H1 (cell line): ENCODE results near the gene GABRR1. TPM values are rescaled to one million over a fixed set of nuclear protein-coding genes. Genes with fewer than 3 reads are reported as not detected.

Source experiments
- CTCF ChIA-PET: fragments of 300-600 bp; sonication (Branson Sonifier 250); formaldehyde crosslinking; loops from one replicate; lab custom pipeline; 2021; ENCODE audit not compliant: partially characterized antibody; lab: Charles Lee
- POLR2A ChIA-PET: fragments of 300-600 bp; sonication (Branson Sonifier 250); formaldehyde crosslinking; loops from one replicate; lab custom pipeline; 2021; ENCODE audit warnings: inconsistent platforms; ENCODE audit not compliant: partially characterized antibody; lab: Charles Lee
- DNase-seq, 2 experiments: peaks; one replicate each; pipeline versions ENCODE4 v3.0.0 to v3.0.0-alpha.2; 2010 to 2022; ENCODE audit warnings: low spot score in 2 of 2, low read depth in 1 of 2, mixed read lengths in 1 of 2
- FAIRE-seq: peaks from 2 replicates; lab custom pipeline; 2011; peaks lifted over from hg19 to GRCh38; lab: Jason Lieb, UNC
- H2AFZ ChIP-seq: 2 replicates; pipeline ENCODE4 v1.8.1; 2012; ENCODE audit warnings: low read length, inconsistent platforms
- H2AK5ac ChIP-seq: 2 replicates; pipeline ENCODE4 v1.6.1; 2013; ENCODE audit warnings: low read depth, low read length
- H2BK120ac ChIP-seq: replicated peaks from 2 replicates; pipeline ENCODE3; 2013; ENCODE audit warnings: low read depth, low read length, inconsistent platforms
- H2BK12ac ChIP-seq: 2 replicates; pipeline ENCODE4 v1.6.1; 2013; ENCODE audit warnings: low read depth, low read length
- H2BK15ac ChIP-seq: 2 replicates; pipeline ENCODE4 v1.6.1; 2013; ENCODE audit warnings: low read length
- H2BK20ac ChIP-seq: 2 replicates; pipeline ENCODE4 v1.6.1; 2013; ENCODE audit warnings: low read length
- H2BK5ac ChIP-seq: 2 replicates; pipeline ENCODE4 v1.6.1; 2013; ENCODE audit warnings: low read depth, low read length
- H3K14ac ChIP-seq: 2 replicates; pipeline ENCODE4 v1.6.1; 2013; ENCODE audit warnings: inconsistent platforms; ENCODE audit not compliant: insufficient read length
- H3K18ac ChIP-seq: 2 replicates; pipeline ENCODE4 v1.6.1; 2013; ENCODE audit warnings: low read length; ENCODE audit errors: extremely low read depth
- H3K23ac ChIP-seq: 2 replicates; pipeline ENCODE4 v1.6.1; 2013; ENCODE audit warnings: inconsistent platforms; ENCODE audit not compliant: insufficient read length
- H3K23me2 ChIP-seq: 2 replicates; pipeline ENCODE4 v1.6.1; 2013; ENCODE audit warnings: low read depth, low read length
- H3K27ac ChIP-seq: 2 replicates; pipeline ENCODE4 v1.6.1; 2011; ENCODE audit warnings: low read depth, low read length, inconsistent platforms
- H3K27me3 ChIP-seq, 4 experiments: replicated peaks in 1 of 4; 1 replicate in 1 of 4; 2 replicates in 3 of 4; pipeline versions ENCODE4 v1.6.1 to v1.8.1; 2011 to 2013; ENCODE audit warnings: low read length in 3 of 4, mild to moderate bottlenecking in 3 of 4, inconsistent platforms in 2 of 4, mixed read lengths in 2 of 4, moderate library complexity in 1 of 4; ENCODE audit not compliant: control insufficient read depth in 3 of 4, insufficient read depth in 3 of 4; ENCODE audit errors: extremely low read depth in 1 of 4
- H3K36me3 ChIP-seq, 4 experiments: 2 replicates each; pipeline versions ENCODE4 v1.6.1 to v1.8.1; 2011 to 2013; ENCODE audit warnings: mild to moderate bottlenecking in 4 of 4, low read length in 3 of 4, moderate library complexity in 2 of 4, control low read depth in 1 of 4, inconsistent platforms in 1 of 4; ENCODE audit not compliant: insufficient read depth in 4 of 4, control insufficient read depth in 2 of 4
- H3K4ac ChIP-seq: replicated peaks from 2 replicates; pipeline ENCODE3; 2013; ENCODE audit warnings: low read length, low read depth, mixed read lengths, inconsistent platforms; ENCODE audit not compliant: insufficient read length
- H3K4me1 ChIP-seq, 4 experiments: replicated peaks in 1 of 4; 1 replicate in 1 of 4; 2 replicates in 3 of 4; pipeline versions ENCODE4 v1.6.1 to v1.8.1; 2011 to 2013; ENCODE audit warnings: low read length in 3 of 4, inconsistent platforms in 2 of 4, mixed read lengths in 1 of 4; ENCODE audit not compliant: insufficient read depth in 4 of 4, control insufficient read depth in 3 of 4
- H3K4me2 ChIP-seq, 2 experiments: 2 replicates each; pipeline versions ENCODE4 v1.6.1 to v1.8.1; 2011 to 2013; ENCODE audit warnings: low read depth in 2 of 2, low read length in 2 of 2, control low read depth in 1 of 2, inconsistent platforms in 1 of 2, mild to moderate bottlenecking in 1 of 2; ENCODE audit not compliant: insufficient read depth in 1 of 2
- H3K4me3 ChIP-seq, 4 experiments: fragments of 200-600, 300-600 bp in 1 of 4; sonication (generic), shearing (Covaris generic), sonication (Bioruptor Twin) in 1 of 4; 2 replicates each; pipeline versions ENCODE4 v1.5.1 to v1.8.1; 2011 to 2016; ENCODE audit warnings: low read length in 4 of 4, low read depth in 3 of 4, control low read depth in 2 of 4, inconsistent platforms in 2 of 4, mild to moderate bottlenecking in 2 of 4, mixed read lengths in 1 of 4, moderate library complexity in 1 of 4; ENCODE audit not compliant: insufficient read depth in 2 of 4; ENCODE audit errors: extremely low read depth in 1 of 4
- H3K56ac ChIP-seq: replicated peaks from 2 replicates; pipeline ENCODE3; 2013; ENCODE audit warnings: low read depth, mild to moderate bottlenecking, mixed read lengths, low read length, inconsistent platforms; ENCODE audit not compliant: insufficient read length
- H3K79me1 ChIP-seq: 2 replicates; pipeline ENCODE4 v1.6.1; 2013; ENCODE audit warnings: low read depth, low read length, control low read depth
- H3K79me2 ChIP-seq, 2 experiments: 2 replicates each; pipeline versions ENCODE4 v1.6.1 to v1.8.1; 2012 to 2013; ENCODE audit warnings: low read length in 2 of 2, mild to moderate bottlenecking in 2 of 2, inconsistent platforms in 1 of 2; ENCODE audit not compliant: insufficient read depth in 2 of 2, control insufficient read depth in 1 of 2
- H3K9ac ChIP-seq, 4 experiments: replicated peaks in 1 of 4; 1 replicate in 1 of 4; 2 replicates in 3 of 4; pipeline versions ENCODE4 v1.6.1 to v1.8.1; 2011 to 2013; ENCODE audit warnings: low read depth in 3 of 4, low read length in 3 of 4, control low read depth in 2 of 4, mild to moderate bottlenecking in 2 of 4, moderate library complexity in 2 of 4, inconsistent platforms in 1 of 4; ENCODE audit errors: extremely low read depth in 1 of 4
- H3K9me3 ChIP-seq, 2 experiments: 2 replicates each; pipeline versions ENCODE4 v1.6.1 to v1.8.1; 2012 to 2013; ENCODE audit warnings: mild to moderate bottlenecking in 2 of 2, moderate library complexity in 2 of 2, control low read depth in 1 of 2, inconsistent platforms in 1 of 2, low read depth in 1 of 2, low read length in 1 of 2, mixed read lengths in 1 of 2; ENCODE audit not compliant: insufficient read depth in 2 of 2
- H4K20me1 ChIP-seq, 2 experiments: replicated peaks in 1 of 2; 2 replicates each; pipeline versions ENCODE3 to v1.8.1; 2011 to 2013; ENCODE audit warnings: inconsistent platforms in 2 of 2, low read length in 2 of 2, mild to moderate bottlenecking in 1 of 2; ENCODE audit not compliant: insufficient read depth in 2 of 2, control insufficient read depth in 1 of 2
- H4K5ac ChIP-seq: 2 replicates; pipeline ENCODE4 v1.6.1; 2013; ENCODE audit warnings: low read length, low read depth, mixed read lengths, inconsistent platforms; ENCODE audit not compliant: insufficient read length
- H4K8ac ChIP-seq: 2 replicates; pipeline ENCODE4 v1.8.0; 2013; ENCODE audit warnings: mild to moderate bottlenecking, moderate library complexity, low read length, inconsistent platforms; ENCODE audit not compliant: insufficient read depth; ENCODE audit errors: extremely low read depth
- H4K91ac ChIP-seq: replicated peaks from 2 replicates; pipeline ENCODE3; 2013; ENCODE audit warnings: low read length, mixed read lengths, inconsistent platforms; ENCODE audit not compliant: insufficient read length
- BRCA1 ChIP-seq: IDR thresholded peaks from 2 replicates; pipeline ENCODE4 v1.6.1; 2012; ENCODE audit warnings: low read depth, low read length, improper control_type of control experiment
- CBX5 ChIP-seq: fragments of 300-800, 300-1000 bp; sonication (generic); IDR thresholded peaks from 2 replicates; pipeline ENCODE4 v1.7.1; 2016; ENCODE audit warnings: antibody characterized with exemption, low read length, low read depth
- CBX8 ChIP-seq: fragments of 300-800, 300-1000 bp; sonication (generic); IDR thresholded peaks from 2 replicates; pipeline ENCODE4 v1.7.1; 2016; ENCODE audit warnings: low read depth, low read length, borderline replicate concordance
- CTCF ChIP-seq, 3 experiments: IDR thresholded peaks; 1 replicate in 2 of 3; 2 replicates in 1 of 3; pipeline versions ENCODE4 v1.5.1 to v1.6.1; 2011; ENCODE audit warnings: low read length in 3 of 3, mild to moderate bottlenecking in 3 of 3, inconsistent platforms in 2 of 3, low read depth in 1 of 3, moderate library complexity in 1 of 3; ENCODE audit not compliant: insufficient read depth in 1 of 3; ENCODE audit errors: control extremely low read depth in 1 of 3
- EZH2 ChIP-seq: fragments of 200-600 bp; sonication (generic); IDR thresholded peaks from 2 replicates; pipeline ENCODE4 v1.7.1; 2012; ENCODE audit warnings: low read depth, mild to moderate bottlenecking, moderate library complexity, low read length, inconsistent platforms; ENCODE audit not compliant: severe bottlenecking
- JUN ChIP-seq: IDR thresholded peaks from 2 replicates; pipeline ENCODE4 v1.6.1; 2011; ENCODE audit warnings: low read depth, mild to moderate bottlenecking, improper control_type of control experiment, low read length
- JUND ChIP-seq: IDR thresholded peaks from 2 replicates; pipeline ENCODE4 v1.6.1; 2011; ENCODE audit warnings: mild to moderate bottlenecking, improper control_type of control experiment, low read length
- POU5F1 ChIP-seq: IDR thresholded peaks from 2 replicates; pipeline ENCODE4 v1.6.1; 2011; ENCODE audit warnings: low read depth, mild to moderate bottlenecking, low read length, moderate library complexity
- RFX5 ChIP-seq: IDR thresholded peaks from 2 replicates; pipeline ENCODE4 v1.6.1; 2011; ENCODE audit warnings: low read depth, low read length, improper control_type of control experiment, borderline replicate concordance
- TEAD4 ChIP-seq: IDR thresholded peaks from 2 replicates; pipeline ENCODE4 v1.6.1; 2012; ENCODE audit warnings: low read depth, low read length, inconsistent platforms, mixed read lengths
- polyA plus RNA-seq, 7 experiments: library from polyadenylated mRNA; depleted of rRNA in 3 of 7; stranded (reverse) in 5 of 7; unstranded in 2 of 7; fragments of >200 nt in 5 of 7; fragments of 200-250 nt in 2 of 7; gene quantifications; 1 replicate in 5 of 7; 2 replicates in 1 of 7; 4 replicates in 1 of 7; pipeline versions ENCODE4 v1.2.1 to v1.2.3, GENCODE V29; 2011 to 2013; ENCODE audit warnings: missing spikeins in 2 of 7, mixed read lengths in 2 of 7
- total RNA-seq: library from RNA; stranded (reverse); fragmentation: NEBNext Ultra II Directional; extraction: Animal tissue kit (Norgen Biotek cat#: 25700); gene quantifications from 2 replicates; pipeline ENCODE4 v1.2.1, GENCODE V29; 2021

Gene GABRR1
- total and polyA plus RNA-seq, 2 of the 8 experiments (the other 6 are each of a cell fraction or from before 2014, with no cell fraction given) = 0.60 to 0.63 TPM

- Histone ChIP-seq H4K5ac (no peak overlapping the region), H2BK5ac (no peak overlapping the region), H3K23me2 (no peaks in the 10 kb centered on the region; the same call in 1 of the 2 replicates), H2AK5ac (no peak overlapping the region), H3K27me3 (no peaks in the 10 kb centered on the region), H3K14ac (no peak overlapping the region), H3K79me2 (no peaks in the 10 kb centered on the region), H4K8ac (no peak overlapping the region), H3K79me1 (no peaks in the 10 kb centered on the region), H3K4me1 (peaks cover 0 to 16% (median 11%) of the 10 kb centered on the region in 4 experiments; a peak in 5 of 7 replicates), H2BK20ac (no peak overlapping the region), H3K18ac (no peak overlapping the region), H3K36me3 (no peaks in the 10 kb centered on the region), H2BK12ac (no peak overlapping the region), H3K4me3 (no peak overlapping the region), H3K4ac (no peak overlapping the region), H3K4me2 (no peak overlapping the region), H2BK15ac (no peak overlapping the region), H3K27ac (no peak overlapping the region), H2BK120ac (no peak overlapping the region), H3K9me3 (no peaks in the 10 kb centered on the region), H4K20me1 (no peaks in the 10 kb centered on the region), H3K23ac (no peak overlapping the region), H3K56ac (no peak overlapping the region), H3K9ac (no peak overlapping the region), H4K91ac (no peak overlapping the region), H2AFZ (no peak overlapping the region)
- no peak for TF ChIP-seq EZH2
- no peak for TF ChIP-seq JUN
- TF ChIP-seq CTCF (IDR thresholded peaks at IDR 0.05; ENCODE audit: control extremely low read depth in 1 of 3, insufficient read depth in 1 of 3, low read depth in 1 of 3, low read length in 3 of 3) = no peak
- no peak for TF ChIP-seq TEAD4
- no peak for TF ChIP-seq RFX5
- TF ChIP-seq BRCA1 = no peak
- no peak for TF ChIP-seq CBX8
- TF ChIP-seq CBX5 = no peak
- no peak for TF ChIP-seq JUND
- TF ChIP-seq POU5F1 = no peak
- FAIRE-seq (no peak), DNase-seq (no peak)
- ChIA-PET POLR2A (no interaction called here), CTCF (interaction anchor here (0.7 to 0.8 kb wide), 2 partner anchors 106 to 710 kb away, joined by 3 read pairs; no protein-coding TSS in a partner anchor)
Observed at GRCh38 chr6:89214197-89214596, 3.0 kb downstream of the GABRR1 start.
